Germinal center (tissue), 1 donor: ENCODE data around the gene RAB40B.
"Not testable (repeated sequence)": the region's sequence is repeated elsewhere in the genome, so short reads cannot be mapped to it uniquely, and the experiment has no call there.

Source experiments
- DNase-seq: peaks from one replicate; pipeline ENCODE4 v3.0.0; 2012; ENCODE audit warnings: mixed read lengths, low spot score

RAB40B gene, protein sequence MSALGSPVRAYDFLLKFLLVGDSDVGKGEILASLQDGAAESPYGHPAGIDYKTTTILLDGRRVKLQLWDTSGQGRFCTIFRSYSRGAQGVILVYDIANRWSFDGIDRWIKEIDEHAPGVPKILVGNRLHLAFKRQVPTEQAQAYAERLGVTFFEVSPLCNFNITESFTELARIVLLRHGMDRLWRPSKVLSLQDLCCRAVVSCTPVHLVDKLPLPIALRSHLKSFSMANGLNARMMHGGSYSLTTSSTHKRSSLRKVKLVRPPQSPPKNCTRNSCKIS

DNA sequence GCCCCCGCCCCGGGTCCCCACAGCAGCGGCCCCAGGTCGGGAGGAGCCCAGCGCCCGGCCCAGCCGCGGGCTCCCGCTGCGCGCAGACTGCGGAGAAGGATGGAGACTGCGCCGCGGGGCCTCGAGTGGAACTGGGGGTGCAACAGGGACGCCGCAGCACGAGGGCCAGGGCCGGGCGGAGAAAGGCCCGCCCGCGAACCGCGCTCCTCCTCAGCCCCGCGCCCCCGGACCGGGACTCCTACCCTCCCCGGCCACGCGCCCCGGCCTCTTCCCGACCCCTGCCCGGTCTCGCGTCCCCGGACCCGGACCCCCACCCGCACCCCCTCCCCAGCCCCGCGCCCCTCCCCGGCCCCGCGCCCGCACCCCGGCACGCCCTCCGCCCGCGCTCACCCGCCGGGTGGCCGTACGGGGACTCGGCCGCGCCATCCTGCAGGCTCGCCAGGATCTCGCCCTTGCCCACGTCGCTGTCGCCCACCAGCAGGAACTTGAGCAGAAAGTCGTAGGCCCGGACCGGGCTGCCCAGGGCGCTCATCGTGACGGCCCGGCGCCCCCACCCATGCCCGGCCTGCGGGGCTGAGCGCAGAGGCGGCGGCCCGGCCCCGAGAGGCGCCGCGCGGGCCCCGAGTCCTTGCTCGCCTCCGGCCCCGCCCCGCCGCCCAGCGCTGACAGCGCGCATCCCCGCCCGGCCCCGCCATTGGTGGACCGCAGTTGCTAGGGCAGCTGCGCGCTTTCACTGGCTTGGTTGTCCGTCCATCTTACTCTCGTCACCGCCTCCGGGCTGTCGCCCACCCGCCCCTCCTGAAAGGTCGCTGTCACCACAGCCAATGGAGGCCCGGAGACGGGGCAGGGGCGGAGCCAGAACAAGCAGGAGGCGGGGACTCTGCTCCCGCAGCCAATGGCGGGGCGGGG is at the start of gene RAB40B:
Gene RAB40B, minus strand, starts transcription at position 634 of the 909 bp plus-strand sequence. Its CDS starts 102 bp downstream, at position 532.
- peak; percentile 99 for DNase-seq

DNA sequence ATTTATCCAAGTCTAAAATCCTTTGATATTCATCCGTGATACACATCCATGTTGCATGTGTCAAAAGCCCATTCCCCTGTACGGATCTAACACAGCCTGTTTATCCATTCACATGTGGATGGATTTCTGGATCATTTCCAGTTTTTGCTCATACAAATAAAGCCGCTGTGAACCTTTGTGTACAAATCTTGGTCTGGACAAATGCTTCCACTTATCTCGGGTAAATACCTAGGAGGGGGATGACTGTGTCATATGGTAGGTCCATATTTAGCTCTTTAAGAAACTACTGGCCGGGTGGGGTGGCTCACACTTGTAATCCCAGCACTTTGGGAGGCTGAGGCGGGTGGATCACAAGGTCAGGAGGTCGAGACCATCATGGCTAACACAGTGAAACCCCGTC is 47.0 kb upstream of the RAB40B start:
- no peak for DNase-seq

DNA sequence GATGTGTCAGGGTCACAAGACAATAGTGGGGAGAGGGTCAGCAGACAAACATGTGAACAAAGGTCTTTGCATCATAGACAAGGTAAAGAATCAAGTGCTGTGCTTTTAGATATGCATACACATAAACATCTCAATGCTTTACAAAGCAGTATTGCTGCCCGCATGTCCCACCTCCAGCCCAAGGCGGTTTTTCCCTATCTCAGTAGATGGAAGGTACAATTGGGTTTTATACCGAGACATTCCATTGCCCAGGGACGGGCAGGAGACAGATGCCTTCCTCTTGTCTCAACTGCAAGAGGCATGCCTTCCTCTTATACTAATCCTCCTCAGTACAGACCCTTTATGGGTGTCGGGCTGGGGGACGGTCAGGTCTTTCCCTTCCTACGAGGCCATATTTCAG is 46.2 kb upstream of the RAB40B start:
- DNase-seq, result not testable (repeated sequence)

DNA sequence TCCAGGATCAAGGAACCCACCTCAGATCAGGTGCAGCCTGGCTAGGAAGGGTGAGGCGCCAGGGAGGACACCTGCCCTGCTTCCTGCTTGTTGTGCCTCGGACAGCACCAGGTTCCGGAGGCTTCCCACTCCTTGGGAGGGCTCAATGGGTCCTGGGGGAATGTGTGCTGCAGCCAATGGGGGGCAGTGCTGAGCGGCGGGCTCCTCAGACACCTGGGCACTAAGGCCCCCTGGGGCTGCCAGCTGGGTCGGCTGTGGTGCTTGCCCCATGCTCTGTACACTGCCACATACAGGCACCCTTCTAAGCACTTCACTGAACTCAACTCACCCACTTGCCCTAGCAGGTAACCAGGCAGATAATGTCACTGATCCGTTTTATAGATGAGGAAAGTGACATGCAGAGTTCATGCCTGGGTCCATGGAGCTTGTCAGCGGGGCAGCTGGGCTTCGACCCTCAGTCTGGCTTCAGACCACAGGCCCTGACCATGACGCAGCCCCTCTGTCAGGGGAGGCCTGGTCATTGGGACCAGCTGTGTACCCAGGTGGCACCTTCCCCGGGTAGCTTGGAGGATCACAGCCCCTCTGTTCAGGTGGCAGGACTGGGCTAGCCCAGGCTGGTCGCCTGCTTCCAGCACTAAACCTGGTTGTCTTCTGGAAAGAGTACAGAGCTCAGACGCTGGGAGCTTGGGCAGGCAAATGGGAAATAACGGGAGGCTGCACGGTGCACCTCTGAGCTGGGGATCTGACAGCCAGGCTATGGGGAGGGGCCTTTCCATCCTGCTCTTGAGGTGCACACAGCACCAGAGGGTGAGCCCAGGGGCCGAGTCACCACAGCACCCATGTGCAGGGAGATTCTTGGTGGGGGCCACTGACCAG is 45.1 kb upstream of the RAB40B start:
- DNase-seq, result no peak

DNA sequence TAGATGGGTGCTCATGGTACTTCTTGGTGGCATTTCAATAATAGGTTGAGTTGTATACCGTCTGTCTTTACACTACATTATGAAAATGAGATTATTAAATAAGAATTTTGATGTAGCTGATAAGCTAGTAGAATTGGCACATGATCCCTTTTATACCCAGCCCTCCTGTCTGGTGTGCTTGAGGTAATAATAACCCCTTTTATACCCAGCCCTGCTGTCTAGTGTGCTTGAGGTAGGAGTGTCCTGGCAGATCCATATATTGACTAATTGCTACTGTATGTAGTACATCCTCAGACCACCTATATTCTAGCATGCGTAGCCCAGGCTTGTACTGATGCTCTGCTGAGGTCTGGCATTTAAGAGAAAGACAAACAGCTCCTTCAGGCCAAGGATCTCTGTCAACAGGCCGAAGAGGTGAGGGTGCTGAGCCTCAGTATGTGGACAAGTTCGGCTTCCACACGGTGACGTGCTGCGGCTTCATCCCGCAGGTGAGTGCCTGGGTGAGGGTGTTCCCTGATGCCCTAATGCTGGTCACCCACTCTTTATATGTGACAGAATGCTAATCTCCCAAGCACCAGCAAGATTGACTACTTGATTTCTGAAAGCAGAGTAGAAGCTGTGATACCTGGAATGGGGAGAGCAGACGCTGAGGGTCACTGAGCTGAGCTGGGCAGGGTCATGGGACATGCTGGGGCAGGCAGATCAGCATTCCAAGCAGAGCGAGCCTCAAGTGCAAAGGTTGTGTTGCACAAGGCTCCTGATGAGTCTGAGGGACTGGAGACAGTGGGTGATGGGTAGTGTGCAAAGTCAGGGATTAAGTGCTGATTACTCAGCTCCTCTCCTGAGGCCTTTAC is 42.6 kb upstream of the RAB40B start:
- DNase-seq, result no peak

DNA sequence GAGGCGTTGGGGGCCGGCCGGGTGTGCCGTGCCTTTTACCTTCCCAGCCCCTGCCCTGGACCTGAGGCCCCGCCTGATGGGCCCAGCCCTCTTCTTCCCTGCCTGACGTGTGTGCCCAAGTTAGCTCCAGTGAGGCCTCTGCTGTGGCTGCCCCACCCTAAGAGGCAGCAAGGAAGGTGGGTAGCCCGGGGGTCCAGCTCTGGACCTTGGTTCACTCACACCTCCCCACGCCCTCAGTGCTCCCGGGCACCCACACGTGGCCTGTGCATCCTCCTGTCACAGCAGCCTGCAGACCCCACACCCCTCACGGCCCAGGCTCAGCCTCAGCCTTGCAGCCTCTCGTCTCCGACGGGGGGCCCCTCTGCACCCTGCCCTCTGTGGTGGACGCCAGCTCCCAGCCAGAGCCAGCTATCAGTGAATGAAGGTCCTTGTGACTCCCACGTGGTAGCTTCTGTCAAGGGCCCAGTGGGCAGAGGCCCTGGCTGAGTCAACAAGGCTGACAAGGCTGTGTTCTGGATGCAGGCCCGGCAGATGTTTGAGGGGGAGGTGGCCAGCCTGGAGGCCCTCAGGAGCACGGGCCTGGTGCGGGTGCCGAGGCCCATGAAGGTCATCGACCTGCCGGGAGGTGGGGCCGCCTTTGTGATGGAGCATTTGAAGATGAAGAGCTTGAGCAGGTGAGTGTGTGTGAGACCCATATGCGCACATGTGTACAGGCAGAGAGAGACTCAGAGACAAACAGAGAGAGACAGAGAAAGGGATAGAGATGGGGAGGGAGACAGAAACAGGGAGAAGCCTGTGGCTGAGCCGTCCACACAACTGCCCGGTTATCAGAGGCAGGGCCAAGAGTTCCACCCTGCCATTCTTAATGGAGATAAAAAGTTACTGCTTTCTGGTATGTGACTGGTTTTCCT is 39.7 kb upstream of the RAB40B start:
- DNase-seq, result no peak

DNA sequence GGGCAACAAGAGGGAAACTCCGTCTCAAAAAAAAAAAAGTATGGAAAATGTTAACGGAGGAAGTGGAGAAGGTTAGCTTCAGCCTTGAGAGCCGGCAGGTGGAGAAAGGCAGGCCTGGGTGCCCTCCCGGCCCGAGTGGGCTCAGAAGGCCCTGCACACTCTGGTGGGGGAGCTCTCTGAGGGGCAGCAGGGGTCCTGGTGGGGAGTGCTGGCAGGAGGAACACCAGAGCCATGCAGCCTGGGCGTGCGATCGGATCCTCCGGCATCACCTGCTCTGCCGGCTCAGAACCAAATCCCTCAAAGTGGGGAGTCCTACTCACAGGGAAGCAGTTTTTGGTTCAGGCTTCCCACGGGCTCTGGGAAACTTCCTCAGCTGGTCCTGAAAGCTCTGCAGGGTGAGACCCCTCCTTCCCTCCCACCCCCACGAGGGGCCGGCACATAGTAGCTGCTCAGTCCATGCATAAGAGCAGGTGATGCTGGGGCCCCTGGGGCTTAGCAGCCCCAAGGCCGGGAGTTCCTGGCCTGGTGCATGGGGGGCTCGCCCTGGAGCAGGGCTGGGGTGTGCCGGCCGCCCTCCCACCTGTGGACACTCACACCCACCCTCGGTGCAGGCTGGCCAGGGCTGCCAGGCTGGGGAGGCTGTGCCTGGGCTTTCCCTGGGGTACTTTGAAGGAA is 38.1 kb upstream of the RAB40B start:
- no peak for DNase-seq

DNA sequence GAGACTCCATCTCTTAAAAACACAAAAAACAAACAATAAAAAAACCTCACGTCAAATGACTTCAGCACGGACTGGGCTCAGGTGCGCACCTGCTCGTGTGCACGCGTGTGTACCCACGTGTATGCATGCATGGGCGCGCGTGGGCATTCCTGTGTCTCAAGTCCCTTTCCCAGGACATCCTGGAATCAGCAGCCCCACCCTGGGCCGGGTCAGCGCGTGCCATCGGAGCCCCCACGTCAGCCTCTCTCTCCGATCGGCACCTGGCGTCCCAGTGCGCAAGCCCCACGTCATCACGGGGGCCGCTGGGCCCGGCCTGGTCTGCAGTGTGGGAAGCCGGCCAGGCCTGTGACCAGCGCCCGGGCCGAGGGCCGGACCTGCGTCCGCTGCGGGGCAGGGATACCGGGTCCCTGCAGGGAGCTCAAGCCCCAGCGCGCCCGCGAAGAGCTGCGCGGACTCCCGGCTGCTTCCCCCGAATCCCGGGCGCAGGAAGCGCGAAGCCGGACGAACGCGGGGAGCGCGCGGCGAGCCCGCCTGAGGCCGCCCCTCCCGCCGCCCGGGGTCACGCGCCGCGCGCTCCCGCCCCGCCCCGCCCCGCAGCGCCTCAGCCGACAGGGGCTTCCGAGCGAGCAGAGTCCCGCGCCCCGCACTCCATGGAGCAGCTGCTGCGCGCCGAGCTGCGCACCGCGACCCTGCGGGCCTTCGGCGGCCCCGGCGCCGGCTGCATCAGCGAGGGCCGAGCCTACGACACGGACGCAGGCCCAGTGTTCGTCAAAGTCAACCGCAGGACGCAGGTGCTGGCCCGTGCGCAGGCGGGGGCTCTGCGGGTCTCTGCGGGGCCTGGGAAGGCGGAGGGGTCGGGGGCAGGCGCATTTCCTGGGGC is 36.7 kb upstream of the RAB40B start, which contains the start of gene FN3K:
Gene FN3K, plus strand, starts transcription at position 629 of the 880 bp plus-strand sequence. Its CDS starts 22 bp downstream, at position 651.
- peak; percentile 19 for DNase-seq

DNA sequence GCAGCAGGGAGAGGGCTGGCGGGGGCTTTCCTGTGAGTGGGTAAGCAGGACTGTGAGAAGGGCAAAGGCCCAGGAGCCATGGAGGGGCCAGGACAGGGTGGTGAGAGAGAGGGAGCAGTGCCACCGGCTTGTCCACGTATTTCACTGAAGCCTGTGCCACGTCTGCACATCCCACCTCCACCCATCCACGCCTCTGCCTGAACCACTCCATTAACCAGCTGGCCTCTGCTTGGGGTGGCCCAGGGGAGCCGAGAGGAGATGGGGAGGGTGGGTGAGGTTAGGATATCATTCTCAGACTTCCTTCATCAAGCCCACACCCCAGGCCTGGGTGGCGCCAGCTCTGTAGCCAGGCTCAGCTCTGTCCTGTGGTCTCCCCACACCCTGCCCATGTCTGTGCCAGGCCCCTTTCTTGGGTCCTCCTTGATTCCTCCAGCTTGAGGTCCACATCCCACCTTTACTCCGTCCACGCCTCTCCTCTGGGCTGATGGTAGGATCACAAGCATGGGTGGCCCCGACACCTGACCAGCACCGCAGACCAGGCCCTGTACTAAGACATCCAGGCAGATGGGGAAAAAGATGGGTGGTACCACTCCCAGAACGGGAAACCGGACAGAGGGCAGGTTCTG is 33.7 kb upstream of the RAB40B start:
- DNase-seq, result no peak

DNA sequence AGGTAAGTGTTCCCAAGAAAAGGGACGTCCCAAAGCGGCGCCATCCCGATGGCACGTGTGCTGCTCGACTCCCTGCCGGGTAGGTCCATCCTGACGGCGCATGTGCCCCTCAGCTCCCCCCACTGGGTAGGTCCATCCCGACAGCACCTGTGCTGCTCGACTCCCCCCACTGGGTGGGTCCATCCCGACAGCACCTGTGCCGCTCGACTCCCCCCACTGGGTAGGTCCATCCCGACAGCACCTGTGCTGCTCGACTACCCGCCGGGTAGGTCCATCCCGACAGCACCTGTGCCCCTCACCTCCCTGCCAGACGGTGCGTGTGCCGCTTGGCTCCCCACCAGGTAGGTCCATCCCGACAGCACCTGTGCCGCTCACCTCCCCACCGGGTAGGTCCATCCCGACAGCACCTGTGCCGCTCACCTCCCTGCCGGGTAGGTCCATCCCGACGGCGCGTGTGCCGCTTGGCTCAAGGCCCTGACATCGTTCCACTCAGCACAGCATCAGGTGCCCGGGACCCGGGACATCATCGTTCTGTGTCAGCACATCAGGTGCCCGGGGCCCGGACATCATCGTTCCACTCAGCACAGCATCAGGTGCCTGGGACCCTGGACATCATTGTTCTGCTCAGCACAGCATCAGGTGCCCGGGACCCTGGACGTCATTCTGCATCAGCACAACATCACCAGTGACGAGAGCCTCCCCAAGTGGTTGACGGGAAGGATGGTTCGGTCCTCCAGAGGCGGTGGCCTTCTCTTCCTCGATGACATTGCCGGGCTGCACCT is 31.2 kb upstream of the RAB40B start:
- DNase-seq, result no peak

DNA sequence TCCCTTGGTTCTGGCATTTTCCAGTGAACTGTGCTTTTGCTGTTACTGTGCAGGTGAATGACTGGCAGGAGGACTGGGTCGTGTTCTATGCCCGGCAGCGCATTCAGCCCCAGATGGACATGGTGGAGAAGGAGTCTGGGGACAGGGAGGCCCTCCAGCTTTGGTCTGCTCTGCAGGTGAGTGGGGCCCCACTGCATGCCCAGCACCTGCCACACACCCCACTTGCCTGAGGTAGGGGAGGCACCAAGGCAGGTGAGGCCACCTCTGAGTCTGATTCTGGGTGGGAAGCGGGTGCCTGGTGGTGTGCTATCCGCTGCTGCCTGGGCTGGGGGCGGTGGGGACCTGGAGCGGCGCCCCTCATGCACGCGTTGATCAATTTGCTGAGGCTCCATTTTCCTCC is 27.9 kb upstream of the RAB40B start:
- no peak for DNase-seq

DNA sequence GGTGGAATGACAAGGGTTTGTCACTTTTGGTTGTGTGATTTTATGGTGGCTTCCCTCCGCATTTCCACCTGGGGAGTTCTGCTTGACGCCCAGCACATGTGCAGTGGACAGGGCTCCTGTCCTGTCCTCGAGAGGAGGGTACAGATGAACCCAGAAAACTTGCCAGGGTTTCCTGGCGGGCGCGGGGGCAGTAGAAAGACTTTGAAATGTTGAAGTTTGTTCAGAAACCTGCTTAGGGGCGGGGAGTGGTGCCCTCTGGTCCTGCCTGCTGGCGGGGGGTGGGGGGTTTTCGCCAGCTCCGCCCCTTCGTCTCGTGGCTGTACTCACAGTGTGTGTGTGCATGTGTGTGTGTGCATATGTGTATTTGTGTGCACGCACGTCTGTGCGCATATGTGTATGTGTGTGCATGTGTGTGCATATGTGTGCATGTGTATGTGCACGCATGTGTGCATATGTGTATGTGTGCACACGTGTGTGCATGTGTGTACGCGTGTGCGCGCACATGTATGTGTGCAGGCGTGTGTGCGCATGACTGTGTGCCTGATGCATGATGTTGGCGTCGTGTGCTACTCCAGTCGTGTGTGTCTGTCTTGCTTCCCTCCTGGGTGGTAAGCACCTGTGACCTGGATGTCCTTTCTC is 24.8 kb upstream of the RAB40B start:
- no peak for DNase-seq

DNA sequence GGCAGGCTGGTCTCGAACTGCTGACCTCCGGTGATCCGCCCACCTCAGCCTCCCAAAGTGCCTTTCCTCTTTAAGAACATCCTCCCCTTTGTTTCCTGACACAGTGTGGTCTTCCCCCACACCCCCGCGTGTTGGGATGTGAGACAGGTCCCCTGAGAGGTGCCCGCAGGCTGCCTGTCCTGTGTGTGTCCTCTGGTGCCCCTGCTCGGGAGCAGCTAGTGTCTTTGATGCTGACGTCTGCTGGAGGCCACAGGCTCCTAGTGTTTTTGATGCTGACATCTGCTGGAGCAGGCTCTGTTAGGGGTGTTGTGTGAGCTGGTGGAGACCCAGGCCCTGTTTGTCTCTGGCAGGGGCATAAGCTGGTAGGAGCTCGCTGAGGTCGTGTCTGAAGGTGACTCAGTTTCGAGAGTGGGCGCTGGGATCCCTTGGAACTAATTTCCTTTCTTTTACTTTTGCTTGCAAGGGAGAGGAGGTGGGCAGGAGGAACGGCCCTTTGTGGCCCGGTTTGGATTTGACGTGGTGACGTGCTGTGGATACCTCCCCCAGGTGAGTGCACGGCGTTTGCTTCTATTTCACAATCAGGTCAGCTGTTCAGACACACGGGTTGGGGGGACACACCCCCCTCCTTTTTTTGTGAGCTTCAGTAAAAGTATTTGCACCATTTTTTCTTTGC is 24.0 kb upstream of the RAB40B start:
- DNase-seq, result no peak

DNA sequence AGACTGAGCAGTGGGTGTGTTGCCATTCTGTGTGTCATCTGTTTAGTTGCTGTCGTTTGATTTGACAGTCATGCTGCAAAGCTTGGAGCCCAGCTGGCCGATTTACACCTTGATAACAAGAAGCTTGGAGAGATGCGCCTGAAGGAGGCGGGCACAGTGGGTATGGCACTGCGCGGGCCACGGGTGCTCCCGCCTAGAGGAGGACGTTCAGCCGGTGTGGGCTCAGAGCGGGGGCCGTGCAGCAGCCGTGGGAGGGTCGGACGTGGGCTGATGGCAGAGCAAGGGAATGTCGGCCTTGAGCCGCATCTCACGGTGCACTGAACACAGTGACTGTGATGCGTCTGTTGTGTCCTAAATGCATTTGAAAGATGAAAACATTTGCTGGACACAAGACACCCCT is 21.7 kb upstream of the RAB40B start:
- DNase-seq, result no peak

DNA sequence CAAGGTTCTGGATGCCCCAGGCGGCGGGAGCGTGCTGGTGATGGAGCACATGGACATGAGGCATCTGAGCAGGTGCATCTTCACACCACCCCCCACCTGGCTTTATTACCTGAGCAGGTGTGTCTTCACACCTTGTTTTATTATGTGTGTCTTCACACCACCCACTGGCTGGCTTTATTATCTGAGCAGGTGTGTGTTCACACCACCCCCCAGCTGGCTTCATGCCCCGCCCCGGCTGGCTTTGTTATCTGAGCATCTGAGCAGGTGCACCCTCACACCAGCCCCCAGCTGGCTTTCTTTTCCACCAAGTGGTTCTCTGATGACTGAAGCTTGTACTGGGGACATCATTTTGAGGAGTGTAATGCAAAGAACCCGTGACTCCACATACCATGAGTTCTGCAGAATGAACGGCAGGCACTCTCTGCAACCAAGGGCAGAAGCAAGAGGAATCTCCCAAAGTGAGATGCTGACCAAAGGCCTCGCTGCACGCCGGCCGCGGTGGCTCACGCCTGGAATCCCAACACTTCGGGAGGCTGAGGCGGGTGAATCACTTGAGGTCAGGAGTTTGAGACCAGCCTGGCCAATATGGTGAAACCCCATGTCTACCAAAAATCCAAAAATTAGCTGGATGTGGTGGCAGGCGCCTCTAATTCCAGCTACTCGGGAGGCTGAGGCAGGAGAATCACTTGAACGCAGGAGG is 20.6 kb upstream of the RAB40B start:
- DNase-seq, result no peak
